Epithelial cell of prostate (primary cell): Measurements from ENCODE around the gene ABHD10.
A peak's percentile ranks its signal among the peaks of the same experiment; 100 is the strongest.

Experiments used
- DNase-seq: peaks from one replicate; pipeline ENCODE4 v3.0.0-alpha.2; 2011; ENCODE audit warnings: low read depth, low spot score
- H3K27ac ChIP-seq: fragments of 450-650 bp; 2 replicates; pipeline ENCODE4 v1.5.1; 2017; ENCODE audit warnings: mild to moderate bottlenecking

Gene ABHD10

DNA sequence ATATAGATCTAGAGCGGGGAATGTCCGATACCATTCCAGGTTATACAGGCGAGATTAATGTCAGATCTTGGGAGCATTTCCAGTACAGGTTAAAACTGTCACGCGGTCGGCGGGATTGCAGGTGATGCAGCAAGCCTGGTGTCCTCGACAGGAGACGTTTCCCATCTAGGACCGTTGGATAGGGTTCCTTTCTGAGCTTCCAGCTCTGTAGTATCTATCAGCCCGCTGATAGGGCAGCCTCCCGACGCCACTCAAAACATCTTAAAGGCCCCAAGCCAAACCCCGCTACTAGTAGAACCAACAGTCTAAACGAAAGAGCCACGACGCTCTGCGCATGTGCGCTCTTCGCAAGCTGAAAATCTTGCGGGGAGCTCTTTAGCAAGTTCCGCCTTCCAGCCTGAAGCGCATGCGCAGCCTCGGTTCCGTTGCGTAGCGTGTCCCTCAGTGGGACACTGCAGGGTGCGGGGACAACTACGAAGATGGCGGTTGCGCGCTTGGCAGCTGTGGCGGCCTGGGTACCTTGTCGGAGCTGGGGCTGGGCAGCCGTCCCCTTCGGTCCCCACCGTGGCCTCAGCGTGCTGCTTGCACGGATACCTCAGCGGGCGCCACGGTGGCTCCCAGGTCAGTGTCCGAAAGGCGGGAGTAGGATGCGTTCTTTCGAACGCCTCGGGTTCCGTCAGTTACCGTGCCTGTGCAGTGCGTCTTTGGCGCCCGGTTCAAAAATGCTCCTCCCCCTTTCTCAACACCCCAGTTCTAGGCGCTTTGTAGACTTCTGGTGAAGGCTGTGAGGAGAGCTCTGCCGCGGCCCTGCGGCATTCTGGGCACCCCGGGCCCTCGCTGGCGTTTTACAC is at the start of gene ABHD10:
Gene ABHD10 (plus strand): TSS at position 444 of the 851 bp plus-strand sequence. CDS start 36 bp downstream, at position 480.
- DNase-seq, result peak; percentile 82
- peak within 1 kb of the TSS; percentile 53 for H3K27ac ChIP-seq

DNA sequence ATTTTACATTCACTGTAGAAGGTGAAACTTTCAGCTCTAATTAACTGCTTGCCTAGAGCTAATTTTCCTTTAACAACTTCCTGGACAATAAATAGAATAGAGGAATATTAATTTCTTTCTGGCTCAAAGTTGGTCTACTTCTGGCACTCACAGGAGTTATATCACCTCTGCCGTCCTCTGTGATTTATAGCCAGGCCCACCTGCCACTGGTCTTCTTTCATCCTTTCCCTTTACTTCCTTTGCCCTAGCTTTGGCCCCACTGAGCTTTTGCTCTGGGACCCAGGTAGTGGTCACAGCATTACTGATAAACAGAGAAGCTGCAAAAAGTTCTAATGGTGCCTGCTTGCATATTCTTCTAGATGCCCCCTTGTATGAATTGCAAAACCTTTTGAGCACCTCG is 49.3 kb upstream of the ABHD10 start:
- H3K27ac ChIP-seq, result no peak overlapping the region
- DNase-seq, result no peak

DNA sequence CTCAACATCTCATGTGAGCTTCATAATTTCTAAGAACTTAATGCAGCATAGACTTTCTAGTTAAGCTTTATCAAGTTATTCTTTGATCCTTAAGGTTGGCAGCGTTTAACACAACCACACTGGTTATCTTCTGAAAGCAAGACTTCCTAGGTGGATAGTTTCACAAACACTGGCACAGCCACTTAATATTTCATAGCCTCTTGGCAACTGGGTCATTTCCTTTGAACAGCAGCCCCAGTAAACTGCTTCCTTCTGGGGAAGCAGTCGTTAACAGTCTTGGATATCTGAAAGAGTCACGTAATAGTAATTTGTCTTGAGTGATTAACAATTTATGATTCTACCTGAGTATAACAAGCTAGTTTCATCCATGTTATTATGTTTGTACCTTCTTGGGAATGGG is 45.9 kb upstream of the ABHD10 start:
- DNase-seq, result no peak
- H3K27ac ChIP-seq, result peak overlapping the region; percentile 91

DNA sequence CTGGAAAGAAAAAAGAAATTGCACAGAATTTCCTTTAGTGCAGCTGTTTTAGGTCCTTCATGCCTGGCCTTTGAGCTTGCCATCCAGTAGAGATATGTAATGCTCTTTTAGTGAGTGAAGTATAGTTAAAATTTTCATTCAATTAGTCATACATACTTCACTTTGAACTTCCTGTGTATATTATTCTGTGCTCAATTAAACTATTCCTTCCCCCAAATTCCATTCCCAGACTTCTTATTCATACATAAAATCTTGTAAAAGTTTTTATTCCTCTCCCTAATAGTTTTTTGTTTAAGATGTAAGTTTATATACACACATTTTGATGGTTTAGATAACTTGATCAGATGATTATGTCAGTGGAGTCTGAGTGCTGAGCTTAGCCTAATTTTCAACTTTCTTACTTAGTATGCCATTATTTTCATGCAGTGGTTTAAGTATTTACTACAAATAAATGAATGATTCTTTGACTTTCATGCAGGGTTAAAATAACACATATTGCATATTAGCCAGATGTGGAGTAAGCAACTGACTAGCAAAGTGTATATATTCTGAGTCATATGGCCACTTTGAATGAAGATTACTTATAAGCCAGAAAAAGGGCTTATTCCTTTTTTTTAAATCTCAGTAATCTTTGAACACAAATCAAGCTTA is 42.5 kb upstream of the ABHD10 start:
- DNase-seq, result no peak
- peak overlapping the region; percentile 91 for H3K27ac ChIP-seq

DNA sequence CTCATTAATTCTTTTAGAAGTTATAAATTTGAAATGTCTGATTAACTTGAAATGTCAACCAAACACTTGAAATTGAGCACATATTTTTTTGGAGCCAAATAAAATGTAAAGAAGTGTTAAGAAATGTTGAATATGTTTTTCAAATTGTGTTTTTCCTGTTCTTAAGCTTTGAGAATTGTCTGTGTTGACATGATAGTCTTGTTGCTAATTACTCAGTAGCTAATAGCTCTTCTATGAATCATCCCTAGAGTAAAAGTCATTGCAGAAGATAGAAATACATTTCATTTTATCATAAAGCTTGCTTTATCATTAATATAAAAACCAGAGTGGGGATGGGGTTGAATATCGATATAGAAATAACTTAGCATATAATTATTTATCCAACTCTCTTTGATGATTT is 41.9 kb upstream of the ABHD10 start:
- H3K27ac ChIP-seq, result peak overlapping the region; percentile 91
- DNase-seq, result no peak

DNA sequence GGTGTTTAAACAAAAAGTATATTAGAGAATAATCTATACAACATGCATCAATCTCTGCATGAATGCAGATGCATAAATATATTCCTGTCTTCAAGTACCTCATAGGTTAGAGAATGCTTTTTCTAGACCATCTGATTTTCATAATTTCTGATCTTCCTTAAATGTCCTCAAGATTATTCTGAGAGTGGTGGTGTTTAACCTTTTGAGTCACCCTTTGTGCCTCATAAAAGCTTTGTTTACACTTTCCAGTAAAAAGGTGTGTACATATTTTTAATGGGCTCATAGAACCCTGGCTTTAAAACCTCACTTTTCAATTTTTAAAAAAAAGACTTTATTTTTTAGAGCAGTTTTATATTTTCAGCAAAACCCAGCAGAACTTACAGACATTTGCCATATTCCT is 41.0 kb upstream of the ABHD10 start:
- DNase-seq, result no peak

DNA sequence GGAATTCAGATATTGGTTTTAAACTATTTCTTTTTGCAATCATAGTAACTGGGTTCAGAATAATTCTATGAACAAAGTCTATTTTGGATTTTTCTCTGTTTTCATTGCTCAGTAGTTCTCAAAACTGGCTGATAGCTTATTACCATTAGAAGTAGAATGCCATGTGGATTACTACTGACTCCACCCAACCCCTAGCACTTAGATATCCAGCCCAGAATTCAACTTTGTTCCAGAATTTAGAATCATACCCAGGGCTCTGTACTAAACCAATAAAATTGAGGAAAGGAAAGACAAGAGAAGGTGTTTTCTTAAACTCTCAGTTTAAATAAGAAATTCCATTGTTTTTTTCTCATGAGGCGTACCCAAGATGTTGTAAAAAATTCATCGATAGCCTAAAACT is 39.0 kb upstream of the ABHD10 start:
- no peak overlapping the region for H3K27ac ChIP-seq
- no peak for DNase-seq

More for the DNA sequence above, 41.0 kb upstream of the ABHD10 start:
- peak overlapping the region; percentile 91 for H3K27ac ChIP-seq

DNA sequence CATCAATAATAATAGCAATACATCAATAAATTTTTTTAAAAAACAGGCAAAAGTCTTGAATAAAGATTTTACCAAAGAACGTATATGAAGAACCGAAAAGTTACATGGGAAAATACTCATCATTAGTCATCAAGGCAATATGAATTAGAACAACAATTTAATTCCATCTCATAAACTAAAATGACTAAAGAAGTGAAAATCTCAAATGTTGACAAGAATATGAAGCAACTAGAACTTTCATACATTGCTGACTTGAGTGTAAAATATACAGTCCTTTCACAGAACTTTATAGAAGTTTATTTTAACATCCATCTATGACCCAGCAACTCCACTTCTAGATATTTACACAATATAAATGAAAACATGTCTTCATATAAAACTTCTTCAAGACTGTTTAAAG is 35.3 kb upstream of the ABHD10 start:
- no peak for DNase-seq
- peak overlapping the region; percentile 72 for H3K27ac ChIP-seq

DNA sequence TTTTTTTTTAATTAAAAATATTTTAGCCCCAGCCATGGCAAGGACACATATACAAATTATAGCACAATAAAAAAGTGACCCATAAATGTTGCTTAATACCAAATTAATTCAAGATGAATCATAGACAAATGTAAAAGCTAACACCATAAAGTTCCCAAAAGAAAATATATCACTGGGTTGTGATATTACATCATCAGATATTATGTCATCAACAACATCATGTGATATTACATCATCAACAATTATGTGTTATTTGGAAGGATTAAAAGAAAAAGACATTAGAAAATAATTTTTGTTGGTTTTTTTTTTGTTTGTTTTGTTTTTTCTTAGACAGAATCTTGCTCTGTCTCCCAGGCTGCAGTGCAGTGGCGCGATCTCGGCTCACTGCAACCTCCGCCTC is 34.5 kb upstream of the ABHD10 start:
- no peak for DNase-seq
- peak overlapping the region; percentile 72 for H3K27ac ChIP-seq

DNA sequence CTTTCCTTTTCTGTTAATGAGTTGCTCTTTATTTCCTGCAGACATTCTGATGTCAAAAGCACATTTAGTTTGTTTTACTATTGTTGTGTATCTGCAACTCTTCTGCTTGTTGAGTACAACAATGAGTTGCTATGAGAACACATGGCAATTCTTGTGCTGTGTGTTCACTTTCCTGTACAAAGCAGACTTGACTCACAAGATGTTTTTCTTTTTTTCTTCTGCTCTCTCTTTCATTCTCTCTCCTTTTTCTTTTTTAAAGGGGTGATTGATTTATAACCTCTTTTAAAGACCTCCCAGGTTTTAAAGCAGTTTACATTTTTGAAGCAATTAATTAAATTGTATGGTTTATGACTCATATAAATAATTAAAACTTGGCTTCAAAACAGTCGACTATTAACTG is 31.6 kb upstream of the ABHD10 start:
- no peak for DNase-seq
- H3K27ac ChIP-seq, result no peak overlapping the region

DNA sequence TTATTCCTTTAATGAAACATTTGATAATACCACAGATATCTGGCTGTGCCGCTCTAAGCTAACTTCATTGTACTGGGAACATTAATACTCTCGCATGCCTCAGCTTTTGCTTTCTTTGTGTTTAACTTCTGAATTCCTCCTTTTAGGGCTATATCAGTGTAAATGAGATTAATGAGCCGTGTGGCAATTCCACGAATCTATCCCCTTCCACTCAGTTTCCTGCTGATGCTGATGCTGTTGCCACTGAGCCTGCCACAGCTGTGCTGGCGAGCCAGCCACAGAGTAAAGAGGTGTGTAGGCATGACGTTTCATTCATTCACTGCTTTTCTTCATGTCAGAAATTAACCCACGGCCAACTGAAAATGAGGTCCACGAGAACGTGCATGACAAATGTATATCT is 30.0 kb upstream of the ABHD10 start:
- H3K27ac ChIP-seq, result no peak overlapping the region
- no peak for DNase-seq

DNA sequence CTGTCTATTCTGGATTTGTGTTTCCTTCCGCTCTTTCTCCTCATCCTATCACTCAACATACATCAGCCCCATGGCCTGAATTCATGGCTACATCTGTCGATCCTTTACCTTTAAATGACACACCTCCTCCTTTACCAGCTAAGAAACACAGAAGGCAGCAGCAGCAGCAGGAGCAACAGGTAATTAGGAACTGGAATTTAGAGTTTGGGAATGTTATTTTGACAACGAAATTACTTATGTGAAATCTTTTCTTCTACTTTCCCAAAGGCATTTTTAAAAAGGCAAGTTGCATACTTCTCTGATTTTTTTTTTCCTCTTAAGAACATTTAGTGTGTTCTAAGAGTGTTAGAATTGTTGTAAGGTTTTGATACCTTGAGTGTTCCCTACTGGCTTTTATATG is 29.1 kb upstream of the ABHD10 start:
- no peak overlapping the region for H3K27ac ChIP-seq
- no peak for DNase-seq

DNA sequence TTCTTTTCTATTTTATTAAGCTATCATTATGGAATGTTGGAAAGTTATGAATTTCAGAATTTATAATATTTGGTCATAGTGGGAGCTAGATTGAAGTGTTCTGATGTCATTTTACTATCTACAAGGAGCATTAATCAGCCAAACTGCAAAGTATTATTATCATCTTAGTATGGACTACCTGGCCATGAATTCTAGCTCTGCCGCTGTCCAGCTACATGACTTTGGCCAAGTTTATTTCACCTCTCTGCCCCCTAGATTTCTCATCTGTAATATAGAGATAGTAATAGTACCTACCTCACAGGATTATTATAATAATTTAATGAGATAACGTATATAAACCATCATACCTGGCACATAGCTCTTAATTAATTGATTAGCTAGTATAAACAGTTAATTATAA is 27.8 kb upstream of the ABHD10 start:
- DNase-seq, result no peak

DNA sequence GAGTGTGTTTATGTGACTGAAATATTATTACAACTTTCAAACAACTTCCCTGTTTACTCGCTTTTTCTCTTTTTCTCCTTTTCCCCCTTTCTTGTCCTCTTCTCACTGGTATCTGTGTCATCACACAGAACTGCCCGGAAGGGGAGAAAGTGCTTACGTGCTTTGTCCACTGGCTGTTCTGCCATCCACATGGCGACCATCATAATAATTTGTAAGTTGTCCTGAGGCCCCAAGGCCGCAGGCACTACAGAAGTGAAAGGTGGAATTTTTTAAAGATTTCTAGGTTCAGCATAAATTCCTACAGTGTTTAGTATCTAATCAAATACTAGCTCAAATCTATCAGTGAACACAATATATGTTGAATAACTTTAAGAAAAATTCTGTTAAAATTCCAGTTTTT is 26.7 kb upstream of the ABHD10 start:
- no peak for DNase-seq
- H3K27ac ChIP-seq, result no peak overlapping the region

More for the DNA sequence above, 27.8 kb upstream of the ABHD10 start:
- no peak overlapping the region for H3K27ac ChIP-seq

DNA sequence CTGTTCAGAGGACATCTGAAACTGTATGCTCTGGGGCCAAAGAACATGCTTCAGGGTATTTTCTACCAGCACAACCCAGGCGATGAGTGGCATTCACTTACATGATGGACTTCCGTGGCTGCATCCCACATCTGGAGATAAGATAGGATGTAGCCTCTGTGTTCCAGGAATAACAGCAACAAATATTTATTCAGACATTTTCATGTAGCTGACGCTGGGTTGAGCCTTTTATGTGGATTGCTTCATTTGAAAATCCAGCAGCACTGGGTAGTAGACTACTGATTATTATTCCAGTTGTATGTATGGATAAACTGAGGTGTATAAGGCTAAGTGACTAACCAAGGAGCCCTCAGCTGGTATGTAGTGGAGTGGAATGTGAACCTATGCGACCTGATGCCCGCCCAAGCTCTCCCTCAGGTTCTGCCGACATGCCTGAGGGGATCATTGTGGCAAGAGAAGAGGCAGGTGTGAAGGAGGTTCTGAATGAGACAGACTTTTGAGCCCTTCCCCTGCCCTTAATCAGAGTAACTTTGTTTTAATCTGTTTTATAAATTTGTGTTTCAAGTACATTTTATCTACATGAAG is 25.9 kb upstream of the ABHD10 start:
- no peak overlapping the region for H3K27ac ChIP-seq
- no peak for DNase-seq

DNA sequence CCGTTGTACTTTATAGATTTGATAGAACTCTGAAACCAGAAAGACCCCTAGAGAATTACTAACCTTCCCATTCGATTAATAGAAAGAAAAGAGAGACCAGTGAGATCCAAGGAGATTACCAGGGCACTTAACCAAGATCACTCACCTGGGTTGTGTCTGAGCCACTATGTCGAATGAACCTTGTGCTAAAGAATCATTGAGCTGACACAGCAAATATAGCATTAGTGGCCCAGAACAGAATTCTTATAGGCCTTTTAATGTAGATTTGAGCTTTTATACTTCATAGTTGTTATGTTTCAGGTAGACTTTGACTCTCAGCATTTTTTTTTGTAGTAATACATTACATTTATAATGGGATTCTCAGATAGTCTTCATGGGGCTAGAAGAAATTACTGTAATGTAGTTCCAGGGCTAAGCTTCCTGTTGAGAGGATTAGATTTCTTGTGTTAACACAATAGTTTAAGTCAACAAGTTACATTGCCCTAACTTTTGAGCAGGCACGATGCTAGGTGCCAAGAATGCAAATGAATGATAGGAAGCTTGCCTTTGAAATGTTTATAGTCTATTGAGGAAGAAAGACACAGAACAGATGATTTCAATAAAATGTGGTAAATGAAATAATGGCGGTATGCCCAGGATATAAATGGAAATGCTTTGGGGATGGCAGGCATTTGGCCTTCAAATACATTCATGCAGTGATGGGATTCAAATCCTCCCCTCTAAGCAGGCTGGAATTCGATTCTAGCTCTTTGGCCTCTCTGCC is 24.4 kb upstream of the ABHD10 start:
- DNase-seq, result no peak
- no peak overlapping the region for H3K27ac ChIP-seq

DNA sequence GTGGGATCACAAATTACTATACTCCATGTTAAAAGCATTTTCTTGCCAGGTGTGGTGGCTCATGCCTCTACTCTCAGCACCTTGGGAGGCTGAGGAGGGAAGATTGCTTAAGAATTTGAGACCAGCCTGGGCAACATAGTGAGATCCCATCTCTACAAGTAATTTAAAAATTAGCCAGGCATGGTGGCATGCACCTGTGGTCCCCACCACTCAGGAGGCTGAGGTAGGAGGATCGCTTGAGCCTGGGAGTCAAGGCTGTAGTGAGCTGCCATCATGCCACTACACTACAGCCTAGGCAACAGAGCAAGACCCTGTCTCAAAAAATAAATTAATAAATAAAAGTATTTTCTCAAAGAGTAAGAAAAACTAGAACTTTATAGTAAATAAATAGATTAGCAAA is 22.9 kb upstream of the ABHD10 start:
- DNase-seq, result no peak
- H3K27ac ChIP-seq, result no peak overlapping the region

DNA sequence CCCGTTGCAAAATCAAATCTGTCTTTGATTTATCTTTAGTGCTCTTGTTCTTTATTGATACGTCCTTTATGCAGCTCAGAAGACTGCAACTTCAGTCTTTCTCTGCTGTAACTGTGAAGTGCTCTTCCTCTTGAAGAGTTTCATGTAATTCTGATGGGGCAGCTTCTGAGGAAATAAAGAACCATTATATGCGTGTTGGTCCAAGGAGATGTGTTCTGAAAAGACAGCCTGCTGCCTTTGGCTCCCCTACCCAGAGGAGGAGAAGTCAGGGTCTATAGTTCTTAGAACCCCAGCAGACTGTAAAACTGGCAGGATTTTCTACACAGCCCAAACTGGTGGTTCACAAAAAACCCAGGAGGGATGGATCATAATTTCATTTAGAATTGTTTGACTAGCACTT is 22.4 kb upstream of the ABHD10 start:
- DNase-seq, result no peak
- H3K27ac ChIP-seq, result no peak overlapping the region

DNA sequence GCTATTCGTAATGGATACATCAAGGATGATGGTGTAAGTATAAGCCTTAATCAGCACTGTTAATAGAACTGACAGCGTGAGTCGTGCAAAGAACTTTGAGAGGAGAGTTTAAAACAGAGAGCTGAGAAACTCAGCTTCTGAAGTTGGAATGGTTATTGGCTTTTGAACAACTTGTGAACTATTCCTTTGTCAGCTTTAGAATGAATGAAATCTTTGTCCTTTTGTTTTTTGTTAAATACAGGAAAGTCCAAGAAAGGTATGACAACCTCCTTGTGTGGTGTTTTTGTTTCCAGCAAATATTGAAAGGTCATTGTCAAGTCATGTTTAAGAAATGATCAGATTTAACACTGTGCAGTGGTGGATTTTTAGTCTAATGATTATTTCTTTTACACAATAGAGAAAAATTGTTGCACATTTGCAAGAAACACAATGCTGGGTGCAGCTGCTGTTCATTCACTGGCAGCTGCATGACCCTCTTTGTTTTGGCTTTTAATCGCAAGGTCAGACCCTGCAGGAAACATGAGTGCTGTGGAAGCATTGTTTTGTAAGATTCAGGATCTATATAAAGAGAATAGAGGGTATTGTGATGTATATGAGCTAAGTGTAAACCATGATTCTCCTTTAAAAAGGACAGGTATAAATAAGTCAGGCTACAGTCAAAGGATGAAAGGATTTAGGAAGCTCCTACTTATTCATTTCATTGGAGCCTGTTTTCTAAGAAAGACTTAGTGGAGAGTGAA is 21.7 kb upstream of the ABHD10 start:
- no peak for DNase-seq
- no peak overlapping the region for H3K27ac ChIP-seq
